HL-60 (cell line): ENCODE results near the gene C14orf39.
"Not testable (repeated sequence)": the region's sequence is repeated elsewhere in the genome, so short reads cannot be mapped to it uniquely, and the experiment has no call there.

Experiments
- DNase-seq, 2 experiments: peaks; one replicate each; pipeline ENCODE4 v3.0.0-alpha.2; 2010 to 2020; ENCODE audit warnings: low read depth in 1 of 2, low spot score in 1 of 2
- H3K27ac ChIP-seq: fragments of 250-450 bp; sonication (Bioruptor Pico); replicated peaks from 2 replicates; pipeline ENCODE4 v1.5.1; 2020; ENCODE audit warnings: mild to moderate bottlenecking, moderate library complexity
- H3K27me3 ChIP-seq: fragments of 250-450 bp; sonication (Bioruptor Pico); 2 replicates; pipeline ENCODE4 v1.5.1; 2021; ENCODE audit warnings: mild to moderate bottlenecking, moderate library complexity; ENCODE audit not compliant: insufficient read depth, poor library complexity, severe bottlenecking
- H3K4me3 ChIP-seq: replicated peaks from 2 replicates; pipeline ENCODE4 v1.5.1; 2011; ENCODE audit warnings: mild to moderate bottlenecking, control low read depth, low read length; ENCODE audit not compliant: insufficient read depth
- CTCF ChIP-seq: IDR thresholded peaks from one replicate; pipeline ENCODE4 v1.5.1; 2011; ENCODE audit warnings: low read length, control low read depth, inconsistent platforms; ENCODE audit not compliant: insufficient read depth
- GABPA ChIP-seq: IDR thresholded peaks from 2 replicates; pipeline ENCODE4 v1.6.1; 2012; ENCODE audit warnings: low read depth
- POLR2AphosphoS5 ChIP-seq: IDR thresholded peaks from 2 replicates; pipeline ENCODE4 v1.6.1; 2012; ENCODE audit warnings: low read depth
- REST ChIP-seq: IDR thresholded peaks from 2 replicates; pipeline ENCODE4 v1.6.1; 2012; ENCODE audit warnings: low read depth; ENCODE audit not compliant: insufficient replicate concordance
- SPI1 ChIP-seq: IDR thresholded peaks from 2 replicates; pipeline ENCODE4 v1.6.1; 2012; ENCODE audit warnings: low read depth, mild to moderate bottlenecking, borderline replicate concordance

The C14orf39 gene

GRCh38 chr14:60488175-60488574 lies 2.3 kb upstream of the C14orf39 start:
- H3K4me3 ChIP-seq = no peak overlapping the region
- no peak for DNase-seq
- peaks cover 42% of the 10 kb centered on the region for H3K27me3 ChIP-seq
- no peak overlapping the region for H3K27ac ChIP-seq
- no peak for TF ChIP-seq CTCF
- TF ChIP-seq POLR2AphosphoS5 = no peak
- no peak for TF ChIP-seq SPI1

GRCh38 chr14:60487211-60487610 lies 1.3 kb upstream of the C14orf39 start:
- H3K4me3 ChIP-seq = no peak overlapping the region
- no peak for DNase-seq
- H3K27ac ChIP-seq = no peak overlapping the region
- H3K27me3 ChIP-seq = peaks cover 42% of the 10 kb centered on the region
- TF ChIP-seq SPI1 = no peak

- H3K4me3 ChIP-seq = peak overlapping the region; percentile 17; the same call in 1 of the 2 replicates
- H3K27me3 ChIP-seq = peaks cover 42% of the 10 kb centered on the region
- no peak overlapping the region for H3K27ac ChIP-seq
- TF ChIP-seq REST = no peak
- TF ChIP-seq POLR2AphosphoS5 = no peak
- TF ChIP-seq GABPA = no peak
- no peak for TF ChIP-seq SPI1
- TF ChIP-seq CTCF = no peak
- no peak for DNase-seq
Observed at GRCh38 chr14:60485057-60485597, 736 bp downstream of the C14orf39 start.

- Histone ChIP-seq H3K27ac (no peak overlapping the region), H3K27me3 (peaks cover 32% of the 10 kb centered on the region), H3K4me3 (no peak overlapping the region)
- DNase-seq = no peak
- TF ChIP-seq CTCF (no peak), POLR2AphosphoS5 (no peak), GABPA (no peak), REST (no peak), SPI1 (no peak)
Observed at GRCh38 chr14:60482743-60483142, 3.1 kb downstream of the C14orf39 start.

GRCh38 chr14:60480248-60480647 lies 5.6 kb downstream of the C14orf39 start:
- H3K27me3 ChIP-seq = peaks cover 11% of the 10 kb centered on the region
- H3K27ac ChIP-seq, DNase-seq, H3K4me3 ChIP-seq: not testable (repeated sequence)
